ENCODE results near the gene ZNF398. TPM values are rescaled to one million over a fixed set of nuclear protein-coding genes. Genes with fewer than 3 reads are reported as not detected.

ZNF398 gene
- total and polyA plus RNA-seq, 7 donors: 2.4 to 19.7 (median 13.0) TPM

DNA sequence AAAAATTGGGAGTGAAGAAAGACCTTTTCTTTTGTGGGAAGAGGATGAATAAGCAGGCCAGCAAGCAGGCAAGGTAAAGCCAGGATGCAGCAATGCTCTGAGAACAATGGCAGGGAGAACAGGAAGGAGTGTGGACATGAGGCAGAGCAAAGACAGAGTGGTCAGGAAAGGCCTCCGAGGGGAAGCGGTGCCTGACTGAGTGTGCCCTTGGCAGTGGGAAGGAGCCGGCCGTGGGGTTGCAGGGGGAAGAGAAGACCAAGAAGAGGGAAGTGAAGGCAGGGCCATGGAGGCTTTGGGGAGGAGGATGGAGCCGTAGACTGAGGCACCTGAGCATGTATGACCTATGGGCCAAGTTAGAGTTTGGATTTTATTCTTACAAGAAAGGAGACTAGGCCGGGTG is 70.3 kb downstream of the ZNF398 start:
- H3K27ac ChIP-seq: no peak overlapping the region
- H3K9me3 ChIP-seq: no peaks in the 10 kb centered on the region
- TF ChIP-seq POLR2A (IDR thresholded peaks at IDR 0.05) (no peak), EP300 (IDR thresholded peaks at IDR 0.05) (no peak), POLR2AphosphoS5 (IDR thresholded peaks at IDR 0.05) (no peak)
- TF ChIP-seq, protein P1, sequence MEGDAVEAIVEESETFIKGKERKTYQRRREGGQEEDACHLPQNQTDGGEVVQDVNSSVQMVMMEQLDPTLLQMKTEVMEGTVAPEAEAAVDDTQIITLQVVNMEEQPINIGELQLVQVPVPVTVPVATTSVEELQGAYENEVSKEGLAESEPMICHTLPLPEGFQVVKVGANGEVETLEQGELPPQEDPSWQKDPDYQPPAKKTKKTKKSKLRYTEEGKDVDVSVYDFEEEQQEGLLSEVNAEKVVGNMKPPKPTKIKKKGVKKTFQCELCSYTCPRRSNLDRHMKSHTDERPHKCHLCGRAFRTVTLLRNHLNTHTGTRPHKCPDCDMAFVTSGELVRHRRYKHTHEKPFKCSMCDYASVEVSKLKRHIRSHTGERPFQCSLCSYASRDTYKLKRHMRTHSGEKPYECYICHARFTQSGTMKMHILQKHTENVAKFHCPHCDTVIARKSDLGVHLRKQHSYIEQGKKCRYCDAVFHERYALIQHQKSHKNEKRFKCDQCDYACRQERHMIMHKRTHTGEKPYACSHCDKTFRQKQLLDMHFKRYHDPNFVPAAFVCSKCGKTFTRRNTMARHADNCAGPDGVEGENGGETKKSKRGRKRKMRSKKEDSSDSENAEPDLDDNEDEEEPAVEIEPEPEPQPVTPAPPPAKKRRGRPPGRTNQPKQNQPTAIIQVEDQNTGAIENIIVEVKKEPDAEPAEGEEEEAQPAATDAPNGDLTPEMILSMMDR (IDR thresholded peaks at IDR 0.05): no peak
- H3K36me3 ChIP-seq: peaks cover 24 to 100% (median 65%) of the 10 kb centered on the region in 4 donors
- 92 to 93% methylated on average over 6 of the region's 6 CpGs for WGBS, 2 donors
- no peak for DNase-seq
- intact Hi-C loops (cut with DNase I): no loop called here
- H3K4me1 ChIP-seq: no peaks in the 10 kb centered on the region
- H3K4me3 ChIP-seq: no peak overlapping the region
- no peaks in the 10 kb centered on the region for H3K27me3 ChIP-seq

DNA sequence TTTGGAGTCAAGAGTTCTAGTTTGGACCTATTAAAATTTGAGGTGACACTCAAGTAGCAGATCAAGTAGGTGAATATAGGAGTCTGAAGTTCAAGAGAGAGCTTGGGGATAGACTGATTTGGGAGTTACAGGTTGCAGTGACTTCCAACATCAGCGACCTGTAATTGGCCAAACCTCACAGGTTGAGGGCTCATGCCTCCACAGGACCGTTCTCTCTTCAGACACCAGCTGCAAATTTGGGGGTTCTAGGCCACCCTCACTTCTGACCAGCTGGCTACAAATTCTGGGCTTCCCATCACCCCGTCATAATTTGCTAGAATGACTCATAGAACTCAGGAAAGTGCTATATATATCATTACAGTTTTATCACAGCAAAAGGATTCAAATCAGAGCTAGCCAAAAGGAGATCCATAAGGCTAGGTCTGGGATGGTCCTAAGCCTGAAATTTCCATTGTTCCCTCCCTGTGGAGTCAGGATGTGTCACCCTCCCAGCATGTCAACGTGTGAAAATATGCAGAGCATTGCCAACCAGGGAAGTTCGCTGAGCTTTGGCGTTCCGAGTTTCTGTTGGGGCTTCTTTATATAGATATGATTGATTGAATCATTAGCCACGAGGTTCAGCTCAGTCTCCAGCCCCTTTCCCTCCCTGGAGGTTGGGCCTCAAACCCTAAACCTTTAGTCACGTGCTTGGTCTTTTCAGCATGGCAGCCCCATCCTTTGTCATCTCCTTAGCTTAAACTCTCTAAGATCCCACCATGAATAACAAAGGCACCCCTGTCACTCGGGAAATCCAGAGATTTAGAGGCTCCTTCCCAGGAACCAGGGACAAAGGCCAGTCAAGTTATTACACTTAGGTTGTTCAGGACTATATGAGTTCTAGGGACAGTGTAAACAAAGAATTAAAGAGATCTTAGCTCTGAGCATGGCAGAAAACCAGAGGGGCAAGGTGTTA is 71.5 kb downstream of the ZNF398 start:
- DNase-seq: no peak
- TF ChIP-seq, protein P1 (IDR thresholded peaks at IDR 0.05): no peak
- TF ChIP-seq POLR2A (IDR thresholded peaks at IDR 0.05) (no peak), POLR2AphosphoS5 (IDR thresholded peaks at IDR 0.05) (no peak), EP300 (IDR thresholded peaks at IDR 0.05) (no peak)
- no peaks in the 10 kb centered on the region for H3K27me3 ChIP-seq
- H3K4me1 ChIP-seq: no peaks in the 10 kb centered on the region
- WGBS, 2 donors: 83 to 93% methylated on average over 10 of the region's 10 CpGs
- no peak overlapping the region for H3K27ac ChIP-seq
- H3K4me3 ChIP-seq: no peak overlapping the region
- H3K9me3 ChIP-seq: no peaks in the 10 kb centered on the region
- H3K36me3 ChIP-seq: peaks cover 16 to 100% (median 59%) of the 10 kb centered on the region in 4 donors
- intact Hi-C loops (cut with DNase I): no loop called here

DNA sequence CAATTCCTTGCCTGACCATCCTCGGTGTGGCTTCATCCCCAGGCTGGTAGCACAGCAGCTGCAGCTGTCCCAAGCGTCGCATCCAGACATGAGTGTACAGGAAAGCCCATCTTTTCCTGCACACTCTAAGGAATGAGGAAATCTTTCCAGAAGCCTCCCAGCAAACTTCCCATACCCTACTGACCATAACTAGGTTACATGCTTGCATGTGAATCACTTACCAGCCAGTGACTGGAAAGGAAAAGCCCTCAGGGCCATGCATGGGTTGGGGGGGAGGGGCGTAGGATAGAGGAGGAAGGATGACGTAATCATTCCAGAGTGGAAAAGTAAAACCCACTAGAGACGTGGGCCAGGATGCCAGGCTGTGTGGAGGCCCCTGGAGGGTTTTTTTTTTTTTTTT is 73.3 kb downstream of the ZNF398 start:
- intact Hi-C loops (cut with DNase I): no loop called here

DNA sequence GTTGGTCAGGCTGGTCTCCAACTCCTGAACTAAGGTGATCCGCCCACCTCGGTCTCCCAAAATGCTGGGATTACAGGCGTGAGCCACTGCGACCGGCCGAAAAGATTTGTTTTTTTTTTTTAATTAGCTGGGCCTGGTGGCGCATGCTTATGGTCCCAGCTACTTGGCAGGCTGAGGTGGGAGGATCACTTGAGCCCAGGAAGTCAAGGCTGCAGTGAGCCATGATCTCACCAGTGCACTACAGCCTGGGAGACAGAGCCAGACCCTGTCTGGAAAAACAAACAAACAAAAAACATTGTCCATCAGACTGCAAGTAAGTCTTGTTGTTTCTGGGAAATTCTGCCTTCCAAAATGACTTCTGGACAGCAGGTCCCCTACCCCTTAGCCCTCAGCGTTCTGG is 75.9 kb downstream of the ZNF398 start:
- no peaks in the 10 kb centered on the region for H3K27me3 ChIP-seq
- H3K4me3 ChIP-seq: no peak overlapping the region
- TF ChIP-seq EP300 (IDR thresholded peaks at IDR 0.05): no peak
- TF ChIP-seq POLR2A (IDR thresholded peaks at IDR 0.05): no peak
- TF ChIP-seq, protein P1 (IDR thresholded peaks at IDR 0.05): no peak
- no peak for TF ChIP-seq POLR2AphosphoS5 (IDR thresholded peaks at IDR 0.05)
- 95 to 98% methylated on average over 8 of the region's 8 CpGs for WGBS, 2 donors
- no peak for DNase-seq
- peaks cover 10 to 76% (median 44%) of the 10 kb centered on the region in 4 donors for H3K36me3 ChIP-seq
- H3K9me3 ChIP-seq: no peaks in the 10 kb centered on the region
- H3K27ac ChIP-seq: no peak overlapping the region
- no peaks in the 10 kb centered on the region for H3K4me1 ChIP-seq
- intact Hi-C loops (cut with DNase I): no loop called here

More for the DNA sequence above, 73.3 kb downstream of the ZNF398 start:
- Histone ChIP-seq H3K4me3 (no peak overlapping the region), H3K4me1 (no peaks in the 10 kb centered on the region), H3K27me3 (no peaks in the 10 kb centered on the region), H3K9me3 (no peaks in the 10 kb centered on the region), H3K36me3 (peaks cover 10 to 98% (median 58%) of the 10 kb centered on the region in 4 donors), H3K27ac (no peak overlapping the region)
- WGBS, 2 donors: 86 to 90% methylated on average over 6 of the region's 6 CpGs
- TF ChIP-seq EP300 (IDR thresholded peaks at IDR 0.05): no peak
- TF ChIP-seq, protein P1 (IDR thresholded peaks at IDR 0.05): no peak
- no peak for DNase-seq

Data from sigmoid colon (tissue), 7 donors.